HG03108 (cell line): Measurements from ENCODE around the gene EYA4.

ENCODE experiments used
- ATAC-seq: cut with Tn5 transposase; IDR thresholded peaks from one replicate; pipeline ENCODE4 v1.9.1; 2021; ENCODE audit warnings: moderate library complexity; ENCODE audit not compliant: unreplicated experiment

The EYA4 gene

GRCh38 chr6:133343220-133343619, 102.1 kb downstream of the EYA4 start:
- ATAC-seq: no peak

- ATAC-seq: no peak
Observed at GRCh38 chr6:133348846-133349245, 107.7 kb downstream of the EYA4 start.

GRCh38 chr6:133350928-133351327, 109.8 kb downstream of the EYA4 start:
- no peak for ATAC-seq

- no peak for ATAC-seq
Observed at GRCh38 chr6:133352046-133352445, 110.9 kb downstream of the EYA4 start.

GRCh38 chr6:133353061-133353460, 111.9 kb downstream of the EYA4 start:
- no peak for ATAC-seq

GRCh38 chr6:133355922-133356321, 114.8 kb downstream of the EYA4 start:
- ATAC-seq: no peak

GRCh38 chr6:133358574-133359150, 117.5 kb downstream of the EYA4 start:
- no peak for ATAC-seq

GRCh38 chr6:133359256-133359655, 118.1 kb downstream of the EYA4 start:
- ATAC-seq: no peak

- ATAC-seq: no peak
Observed at GRCh38 chr6:133359760-133360159, 118.6 kb downstream of the EYA4 start.

- ATAC-seq: no peak
Observed at GRCh38 chr6:133360194-133360593, 119.0 kb downstream of the EYA4 start.

GRCh38 chr6:133362813-133363212, 121.7 kb downstream of the EYA4 start:
- ATAC-seq: no peak

- ATAC-seq: no peak
Observed at GRCh38 chr6:133368664-133369063, 127.5 kb downstream of the EYA4 start.

GRCh38 chr6:133369773-133370272, 128.7 kb downstream of the EYA4 start:
- ATAC-seq: no peak

- no peak for ATAC-seq
Observed at GRCh38 chr6:133376743-133377142, 135.6 kb downstream of the EYA4 start.

GRCh38 chr6:133377219-133377618, 136.1 kb downstream of the EYA4 start:
- ATAC-seq: no peak

GRCh38 chr6:133380047-133380446, 138.9 kb downstream of the EYA4 start:
- ATAC-seq: no peak

GRCh38 chr6:133380723-133381122, 139.6 kb downstream of the EYA4 start:
- ATAC-seq: no peak

- ATAC-seq: no peak
Observed at GRCh38 chr6:133388731-133389130, 147.6 kb downstream of the EYA4 start.

- ATAC-seq: no peak
Observed at GRCh38 chr6:133390168-133390567, 149.0 kb downstream of the EYA4 start.

GRCh38 chr6:133392015-133392414, 150.9 kb downstream of the EYA4 start:
- no peak for ATAC-seq

- ATAC-seq: no peak
Observed at GRCh38 chr6:133392641-133393040, 151.5 kb downstream of the EYA4 start.

- ATAC-seq: no peak
Observed at GRCh38 chr6:133393891-133394290, 152.7 kb downstream of the EYA4 start.

- no peak for ATAC-seq
Observed at GRCh38 chr6:133394630-133395029, 153.5 kb downstream of the EYA4 start.
